Peyer's patch (tissue), 4 donors: ENCODE results near the gene ZBTB7C.
A peak's percentile ranks its signal among the peaks of the same experiment; 100 is the strongest.

ENCODE experiments used
- POLR2A ChIP-seq, 2 donors: fragments of 450-650 bp; IDR thresholded peaks; one replicate each; pipeline ENCODE4 v1.5.1; 2017; ENCODE audit warnings: antibody characterized with exemption in 2 of 2, mild to moderate bottlenecking in 2 of 2, moderate library complexity in 2 of 2
- TF ChIP-seq, protein P1 (sequence below), 6 experiments: fragments of 450-650 bp in 4 of 6; fragments of 200-600 bp in 2 of 6; sonication (generic) in 1 of 6; IDR thresholded peaks; one replicate each; pipeline ENCODE4 v1.5.1; 2017 to 2019; ENCODE audit warnings: antibody characterized with exemption in 6 of 6, mild to moderate bottlenecking in 3 of 6, moderate library complexity in 1 of 6

DNA sequence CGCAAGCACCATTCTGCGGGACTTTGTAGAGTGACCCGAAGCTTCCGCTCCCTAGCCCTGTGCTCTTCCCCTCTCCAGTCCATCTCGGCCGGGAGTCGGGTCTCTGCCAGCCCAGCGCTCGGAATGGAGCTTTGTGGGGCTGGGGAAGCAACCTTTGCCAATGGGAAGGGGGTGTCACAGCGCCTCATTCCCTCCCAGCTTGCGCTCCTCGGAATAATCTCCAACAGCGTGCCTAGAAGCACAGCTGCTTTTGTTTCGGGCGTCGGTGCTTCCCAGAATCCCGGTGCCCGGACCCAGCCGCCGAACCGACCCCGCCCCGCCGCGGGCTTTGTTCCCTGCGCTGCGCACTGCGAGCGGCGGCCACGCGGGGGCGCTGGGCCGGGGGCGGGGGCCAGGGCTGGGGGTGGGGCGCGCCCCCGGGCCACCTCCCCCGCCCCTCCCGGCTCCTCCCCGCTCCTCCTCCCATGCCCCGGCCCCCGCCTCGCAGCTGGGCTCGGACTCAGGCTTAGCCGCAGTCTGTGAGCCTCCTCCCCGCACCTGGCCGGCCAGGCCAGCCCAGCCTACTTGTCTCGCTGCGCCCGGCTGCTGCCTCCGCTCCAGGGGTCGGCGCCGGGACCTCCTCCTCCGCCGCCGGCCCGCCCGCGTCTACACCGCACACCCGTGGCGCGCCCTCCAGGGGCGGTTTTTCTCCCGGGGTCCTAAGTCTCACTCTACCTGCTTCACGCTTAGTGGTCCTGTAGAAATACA lies 401.1 kb downstream of the ZBTB7C start:
- no peak for TF ChIP-seq POLR2A (IDR thresholded peaks at IDR 0.05)
- TF ChIP-seq, protein P1, sequence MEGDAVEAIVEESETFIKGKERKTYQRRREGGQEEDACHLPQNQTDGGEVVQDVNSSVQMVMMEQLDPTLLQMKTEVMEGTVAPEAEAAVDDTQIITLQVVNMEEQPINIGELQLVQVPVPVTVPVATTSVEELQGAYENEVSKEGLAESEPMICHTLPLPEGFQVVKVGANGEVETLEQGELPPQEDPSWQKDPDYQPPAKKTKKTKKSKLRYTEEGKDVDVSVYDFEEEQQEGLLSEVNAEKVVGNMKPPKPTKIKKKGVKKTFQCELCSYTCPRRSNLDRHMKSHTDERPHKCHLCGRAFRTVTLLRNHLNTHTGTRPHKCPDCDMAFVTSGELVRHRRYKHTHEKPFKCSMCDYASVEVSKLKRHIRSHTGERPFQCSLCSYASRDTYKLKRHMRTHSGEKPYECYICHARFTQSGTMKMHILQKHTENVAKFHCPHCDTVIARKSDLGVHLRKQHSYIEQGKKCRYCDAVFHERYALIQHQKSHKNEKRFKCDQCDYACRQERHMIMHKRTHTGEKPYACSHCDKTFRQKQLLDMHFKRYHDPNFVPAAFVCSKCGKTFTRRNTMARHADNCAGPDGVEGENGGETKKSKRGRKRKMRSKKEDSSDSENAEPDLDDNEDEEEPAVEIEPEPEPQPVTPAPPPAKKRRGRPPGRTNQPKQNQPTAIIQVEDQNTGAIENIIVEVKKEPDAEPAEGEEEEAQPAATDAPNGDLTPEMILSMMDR (IDR thresholded peaks at IDR 0.05): peak in 5 of 6 experiments; percentile 37 to 51 (median 43)
